ENCODE results near the gene SETD7.
"Not testable (repeated sequence)": the region's sequence is repeated elsewhere in the genome, so short reads cannot be mapped to it uniquely, and the experiment has no call there.

SETD7 gene

GRCh38 chr4:139506774-139507173, 49.2 kb downstream of the SETD7 start:
- DNase-seq: no peak

GRCh38 chr4:139503622-139504166, 52.3 kb downstream of the SETD7 start:
- no peak for DNase-seq

- no peak for DNase-seq
Observed at GRCh38 chr4:139501927-139502899, 53.8 kb downstream of the SETD7 start.

GRCh38 chr4:139501527-139501926, 54.5 kb downstream of the SETD7 start:
- no peak for DNase-seq

- no peak for DNase-seq
Observed at GRCh38 chr4:139501117-139501516, 54.9 kb downstream of the SETD7 start.

GRCh38 chr4:139499186-139499585, 56.8 kb downstream of the SETD7 start:
- DNase-seq: no peak

GRCh38 chr4:139493176-139493575, 62.8 kb downstream of the SETD7 start:
- no peak for DNase-seq

- DNase-seq: no peak
Observed at GRCh38 chr4:139492429-139492828, 63.6 kb downstream of the SETD7 start.

GRCh38 chr4:139489638-139490037, 66.4 kb downstream of the SETD7 start:
- no peak for DNase-seq

- DNase-seq: no peak
Observed at GRCh38 chr4:139488442-139488841, 67.6 kb downstream of the SETD7 start.

- no peak for DNase-seq
Observed at GRCh38 chr4:139484783-139485311, 71.2 kb downstream of the SETD7 start.

GRCh38 chr4:139483000-139483399, 73.0 kb downstream of the SETD7 start:
- DNase-seq: no peak

GRCh38 chr4:139481465-139481864, 74.6 kb downstream of the SETD7 start:
- no peak for DNase-seq

- no peak for DNase-seq
Observed at GRCh38 chr4:139476363-139476762, 79.7 kb downstream of the SETD7 start.

GRCh38 chr4:139472852-139473251, 83.2 kb downstream of the SETD7 start:
- DNase-seq: no peak

GRCh38 chr4:139470997-139471665, 84.9 kb downstream of the SETD7 start:
- DNase-seq: no peak

GRCh38 chr4:139470295-139470694, 85.7 kb downstream of the SETD7 start:
- DNase-seq: no peak

- no peak for DNase-seq
Observed at GRCh38 chr4:139469869-139470268, 86.2 kb downstream of the SETD7 start.

GRCh38 chr4:139469216-139469615, 86.8 kb downstream of the SETD7 start:
- no peak for DNase-seq

- DNase-seq: not testable (repeated sequence)
Observed at GRCh38 chr4:139468756-139469155, 87.3 kb downstream of the SETD7 start.

GRCh38 chr4:139465922-139466321, 90.1 kb downstream of the SETD7 start:
- DNase-seq: no peak

GRCh38 chr4:139464512-139464911, 91.5 kb downstream of the SETD7 start:
- DNase-seq: not testable (repeated sequence)

- no peak for DNase-seq
Observed at GRCh38 chr4:139461022-139461628, 94.9 kb downstream of the SETD7 start.
